ENCODE results near the gene KPNA2.
"Not testable (repeated sequence)": the region's sequence is repeated elsewhere in the genome, so short reads cannot be mapped to it uniquely, and the experiment has no call there.

KPNA2 gene

GRCh38 chr17:68020409-68020756 lies 15.2 kb upstream of the KPNA2 start:
- TF ChIP-seq CTCF (IDR thresholded peaks at IDR 0.05; ENCODE audit: control insufficient read depth, insufficient read depth, low read depth, low read length, missing control alignments) = no peak
- no peak for DNase-seq (ENCODE audit: low read depth)
- H3K4me3 ChIP-seq (ENCODE audit: control insufficient read depth, low read depth, low read length) = peak overlapping the region; percentile 56

GRCh38 chr17:68020791-68021190 lies 14.7 kb upstream of the KPNA2 start:
- not testable (repeated sequence) for H3K4me3 ChIP-seq (ENCODE audit: control insufficient read depth, low read depth, low read length); DNase-seq (ENCODE audit: low read depth)

GRCh38 chr17:68021963-68022362 lies 13.6 kb upstream of the KPNA2 start:
- DNase-seq (ENCODE audit: low read depth) = no peak
- TF ChIP-seq CTCF (IDR thresholded peaks at IDR 0.05; ENCODE audit: control insufficient read depth, insufficient read depth, low read depth, low read length, missing control alignments) = no peak
- no peak overlapping the region for H3K4me3 ChIP-seq (ENCODE audit: control insufficient read depth, low read depth, low read length)

DNA sequence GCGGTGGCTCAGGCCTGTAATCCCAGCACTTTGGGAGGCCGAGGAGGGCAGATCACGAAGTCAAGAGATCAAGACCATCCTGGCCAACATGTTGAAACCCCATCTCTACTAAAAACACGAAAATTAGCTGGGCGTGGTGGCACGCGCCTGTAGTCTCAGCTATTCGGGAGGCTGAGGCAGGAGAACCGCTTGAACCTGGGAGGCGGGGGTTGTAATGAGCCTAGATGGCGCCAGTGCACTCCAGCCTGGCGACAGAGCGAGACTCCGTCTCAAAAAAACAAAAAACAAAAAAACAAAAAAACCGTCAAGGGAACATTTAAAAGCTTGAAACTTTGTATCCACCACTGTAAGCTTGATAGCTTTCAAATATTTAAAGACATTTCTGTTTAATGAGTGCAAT lies 13.0 kb upstream of the KPNA2 start:
- H3K4me3 ChIP-seq (ENCODE audit: control insufficient read depth, low read depth, low read length); DNase-seq (ENCODE audit: low read depth): not testable (repeated sequence)

GRCh38 chr17:68029512-68030215 lies 5.9 kb upstream of the KPNA2 start:
- no peak for TF ChIP-seq CTCF (IDR thresholded peaks at IDR 0.05; ENCODE audit: control insufficient read depth, insufficient read depth, low read depth, low read length, missing control alignments)
- no peak for DNase-seq (ENCODE audit: low read depth)

DNA sequence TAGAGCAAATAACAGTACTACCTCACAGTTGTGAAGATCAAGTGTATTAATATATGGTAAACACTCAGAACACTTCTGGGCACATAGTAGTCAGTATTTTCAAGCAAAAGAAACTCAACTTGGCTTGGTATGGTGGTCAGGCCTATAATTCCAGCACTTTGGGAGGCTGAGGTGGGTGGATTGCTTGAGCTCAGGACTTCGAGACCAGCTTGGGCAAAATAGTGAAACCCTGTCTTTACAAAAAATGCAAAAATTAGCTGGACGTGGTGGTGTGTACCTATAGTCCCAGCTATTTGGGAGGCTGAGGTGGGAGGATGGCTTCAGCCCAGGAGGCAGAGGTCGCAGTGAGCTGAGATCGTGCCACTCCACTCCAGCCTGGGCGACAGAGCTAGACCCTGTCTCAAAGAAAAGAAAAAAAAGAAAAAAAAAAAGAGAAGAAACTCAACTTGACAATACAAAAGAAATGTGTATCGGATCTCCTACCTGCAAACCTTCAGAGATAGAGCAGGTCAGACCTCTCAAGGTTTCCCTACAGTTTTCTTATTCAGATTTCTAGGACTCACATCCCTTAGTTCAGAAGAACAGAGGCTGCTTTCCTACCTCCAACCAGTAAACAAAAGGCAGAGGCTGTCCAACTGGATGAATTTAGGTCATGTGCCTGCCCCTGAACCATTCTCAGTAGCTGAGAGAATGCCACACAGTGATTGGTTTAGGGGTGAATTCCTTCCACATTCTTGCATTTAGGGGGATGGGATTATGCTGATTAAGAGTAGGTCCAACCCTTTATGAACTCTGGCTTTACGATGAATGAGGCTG lies 1.7 kb upstream of the KPNA2 start:
- DNase-seq (ENCODE audit: low read depth) = no peak
- H3K4me3 ChIP-seq (ENCODE audit: control insufficient read depth, low read depth, low read length) = no peak overlapping the region
- no peak for TF ChIP-seq CTCF (IDR thresholded peaks at IDR 0.05; ENCODE audit: control insufficient read depth, insufficient read depth, low read depth, low read length, missing control alignments)

More at GRCh38 chr17:68029512-68030215, 5.9 kb upstream of the KPNA2 start:
- no peak overlapping the region for H3K4me3 ChIP-seq (ENCODE audit: control insufficient read depth, low read depth, low read length)

- no peak overlapping the region for H3K4me3 ChIP-seq (ENCODE audit: control insufficient read depth, low read depth, low read length)
- no peak for DNase-seq (ENCODE audit: low read depth)
- no peak for TF ChIP-seq CTCF (IDR thresholded peaks at IDR 0.05; ENCODE audit: control insufficient read depth, insufficient read depth, low read depth, low read length, missing control alignments)
Observed at GRCh38 chr17:68034452-68034776, 1.1 kb upstream of the KPNA2 start.
